Fibroblast of gingiva (primary cell): ENCODE results near the gene AHI1.
"Not testable (repeated sequence)": the region's sequence is repeated elsewhere in the genome, so short reads cannot be mapped to it uniquely, and the experiment has no call there.

Experiments used
- DNase-seq: peaks from one replicate; pipeline ENCODE4 v3.0.0-alpha.2; 2011; ENCODE audit warnings: low read depth

The AHI1 gene

DNA sequence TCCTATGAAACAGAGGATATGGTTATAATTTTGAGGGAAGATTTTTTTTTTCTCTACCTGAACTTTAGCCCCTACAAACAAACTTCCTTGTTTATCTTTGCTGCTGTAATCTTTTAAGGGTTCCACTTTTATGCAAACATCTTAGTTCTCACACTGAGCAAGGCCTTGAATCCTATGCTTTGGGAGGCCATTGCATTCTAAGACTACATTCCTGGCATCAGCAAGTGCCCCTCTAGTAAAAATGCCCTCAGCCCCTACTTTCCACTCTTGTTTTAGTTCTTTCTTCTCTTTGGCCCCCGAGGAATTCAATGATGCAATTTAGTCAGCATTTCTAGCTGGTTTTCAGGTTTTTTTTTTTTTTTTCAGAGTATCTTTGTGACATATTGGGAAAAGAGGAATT lies 8.1 kb upstream of the AHI1 start:
- no peak for DNase-seq

DNA sequence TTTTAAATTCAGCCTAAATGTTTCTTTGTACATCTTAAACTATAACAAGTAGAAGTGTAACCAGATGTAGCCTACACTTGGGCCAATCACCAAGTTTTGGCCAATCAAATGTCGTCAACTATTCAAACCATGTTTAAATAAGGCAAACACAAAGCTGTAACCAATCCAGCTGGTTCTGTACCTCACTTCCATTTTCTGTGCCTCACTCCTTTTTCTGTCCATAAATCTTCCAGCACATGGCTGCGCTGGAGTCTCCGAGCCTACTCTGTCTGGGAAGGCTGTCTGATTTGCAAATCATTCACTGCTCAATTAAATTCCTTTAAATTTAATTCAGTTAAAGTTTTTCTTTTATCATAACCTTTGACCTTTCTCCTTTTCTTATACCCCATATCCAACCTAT lies 7.7 kb upstream of the AHI1 start:
- DNase-seq: no peak

DNA sequence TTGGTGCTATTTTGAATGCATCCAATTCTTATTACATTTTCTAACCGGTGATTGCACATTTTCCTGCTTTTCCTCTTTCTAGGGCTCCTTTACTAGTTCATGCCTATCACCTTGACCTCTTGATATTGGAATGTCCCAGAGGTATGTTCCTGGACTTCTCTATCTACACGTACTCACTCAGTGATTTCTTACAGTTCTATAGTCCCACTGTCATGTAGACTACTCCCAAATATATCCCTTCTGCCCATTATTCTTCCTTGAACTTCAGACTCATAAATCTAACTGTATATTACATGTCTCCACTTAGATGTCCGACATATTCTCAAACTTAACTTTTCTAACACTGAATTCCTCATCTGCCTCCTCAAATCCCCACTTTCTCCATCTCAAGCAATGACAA lies 7.2 kb upstream of the AHI1 start:
- DNase-seq: no peak

DNA sequence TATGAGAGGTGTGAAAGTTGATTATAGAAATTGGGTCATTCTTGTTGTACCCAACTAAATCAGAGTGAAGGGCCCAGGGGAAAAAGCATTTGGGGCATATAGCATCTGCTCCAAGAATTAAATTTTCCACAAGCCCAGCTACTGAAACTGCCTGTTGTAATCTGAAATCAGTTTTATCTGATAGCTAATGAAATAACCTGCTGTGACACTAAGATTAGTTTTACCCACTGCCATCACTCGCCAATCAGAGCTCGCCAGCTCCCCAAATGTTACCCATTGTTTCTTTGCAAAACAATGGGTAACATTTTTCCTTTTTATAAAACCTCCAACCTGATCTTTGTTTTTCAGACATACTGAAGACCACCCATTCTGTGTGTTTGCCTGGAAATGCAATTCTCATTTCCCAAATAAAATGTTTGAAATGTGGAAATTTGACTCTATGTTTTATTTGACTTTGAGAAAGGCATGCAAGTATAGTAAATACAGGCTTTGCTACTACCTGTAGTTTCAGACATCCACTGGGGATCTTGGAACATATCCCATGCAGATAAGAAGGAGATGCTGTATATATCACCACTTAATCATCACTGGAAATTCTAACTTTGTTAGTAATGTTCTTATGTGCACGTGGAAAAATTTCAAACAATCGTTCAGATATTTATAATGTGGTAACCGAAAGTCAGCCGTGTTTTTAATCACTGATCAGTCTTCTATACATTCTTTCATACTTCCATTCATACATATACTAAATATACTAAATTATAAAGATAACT lies 6.3 kb upstream of the AHI1 start:
- DNase-seq: no peak

DNA sequence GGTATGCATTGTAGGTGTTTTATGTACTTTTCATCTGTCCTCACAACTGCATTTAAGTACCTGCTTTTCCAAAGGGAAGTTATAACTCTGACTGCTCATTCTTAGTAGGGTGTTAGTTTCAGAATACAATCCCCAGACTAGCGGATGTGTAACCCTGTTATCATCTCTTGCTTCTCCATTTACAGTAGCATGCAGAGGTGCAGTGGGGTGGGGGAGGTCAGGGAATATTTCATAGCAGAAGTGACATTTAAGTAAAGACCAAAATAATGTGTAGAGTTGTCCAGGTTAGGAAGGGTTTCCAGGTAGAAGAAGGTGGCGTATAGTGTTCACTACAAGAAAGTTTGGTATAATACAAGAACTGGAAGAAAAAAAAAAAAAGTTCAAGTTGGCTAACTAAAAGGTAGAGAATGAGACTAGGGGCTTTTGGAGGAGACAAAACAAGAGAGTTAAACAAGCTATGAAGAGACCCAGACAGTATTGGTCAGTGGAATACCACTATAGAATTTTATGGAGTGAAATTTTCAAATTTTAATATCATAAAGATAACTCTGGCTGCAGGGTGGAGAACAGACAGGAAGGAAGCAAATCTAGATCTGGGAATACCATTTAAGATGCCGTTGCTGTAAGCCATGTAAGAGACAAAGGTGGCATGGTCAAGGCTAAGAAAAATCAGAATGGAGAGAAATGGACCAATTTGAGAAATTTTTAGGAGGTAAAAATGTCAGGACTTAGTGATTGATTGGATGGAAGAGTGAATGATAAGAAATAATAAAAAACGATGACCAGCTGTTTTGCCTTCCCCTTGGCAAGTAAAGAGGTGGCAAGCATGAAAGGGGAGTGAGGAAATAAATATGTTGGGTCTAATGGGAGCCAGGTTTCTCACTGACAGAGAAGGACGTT lies 2.2 kb upstream of the AHI1 start:
- DNase-seq: no peak

DNA sequence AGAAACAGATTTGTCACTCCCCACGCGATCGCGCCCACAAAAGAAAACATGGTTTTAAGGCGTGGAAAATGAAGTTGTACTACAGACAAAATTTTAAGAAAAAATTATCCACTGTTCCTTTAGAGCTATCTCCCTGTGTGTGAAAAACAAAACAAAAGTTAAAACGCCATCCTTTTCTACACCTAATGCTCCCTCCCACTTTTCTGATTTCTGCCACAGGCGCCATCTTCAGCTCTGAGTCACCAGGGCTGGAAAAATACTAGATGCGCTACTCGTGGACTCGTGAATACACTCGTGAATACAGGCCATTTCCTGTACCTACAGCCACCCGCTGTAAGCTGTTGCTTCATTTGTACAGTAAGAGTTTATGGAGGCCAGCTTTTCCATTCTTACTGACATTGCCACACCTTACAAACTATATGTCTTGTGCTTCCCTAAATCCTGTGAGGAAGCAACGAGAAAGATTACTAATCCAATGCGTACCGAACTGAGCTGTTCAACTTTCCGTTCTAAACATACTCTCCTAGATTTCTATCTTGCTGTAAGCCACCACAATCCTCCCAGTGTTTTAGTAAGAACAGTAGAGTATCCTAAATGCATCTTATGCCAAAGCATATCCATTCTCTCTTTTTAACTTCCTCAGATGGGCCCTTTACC lies 773 bp upstream of the AHI1 start:
- DNase-seq: peak; percentile 92

DNA sequence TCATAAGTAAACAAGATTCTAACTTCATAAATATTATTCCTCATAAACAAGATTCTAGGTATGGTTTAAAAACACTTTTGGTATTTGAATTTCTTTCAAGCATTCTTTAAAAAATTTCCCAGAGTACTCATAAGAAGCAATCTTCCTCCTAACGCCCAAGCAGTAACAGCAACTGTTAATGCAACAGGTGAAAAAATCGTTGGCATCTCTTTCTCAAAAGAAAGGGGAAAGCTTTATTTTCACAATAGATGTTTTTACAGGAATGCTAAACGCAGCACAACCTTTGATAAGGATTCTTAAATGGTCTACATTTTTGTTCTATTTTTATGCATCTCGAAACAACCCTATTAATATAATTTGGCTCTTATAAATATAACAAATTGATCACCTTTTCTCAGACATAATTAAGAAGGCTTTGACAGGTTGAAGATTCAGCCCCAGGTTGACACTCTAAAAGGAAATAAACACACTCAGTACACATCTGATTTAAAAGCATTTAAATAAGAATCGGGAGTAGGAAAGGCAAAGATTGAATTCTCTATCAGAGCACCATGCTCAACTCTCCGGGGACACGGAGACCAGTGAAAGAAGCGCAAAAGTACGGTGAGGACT lies 634 bp downstream of the AHI1 start:
- no peak for DNase-seq

DNA sequence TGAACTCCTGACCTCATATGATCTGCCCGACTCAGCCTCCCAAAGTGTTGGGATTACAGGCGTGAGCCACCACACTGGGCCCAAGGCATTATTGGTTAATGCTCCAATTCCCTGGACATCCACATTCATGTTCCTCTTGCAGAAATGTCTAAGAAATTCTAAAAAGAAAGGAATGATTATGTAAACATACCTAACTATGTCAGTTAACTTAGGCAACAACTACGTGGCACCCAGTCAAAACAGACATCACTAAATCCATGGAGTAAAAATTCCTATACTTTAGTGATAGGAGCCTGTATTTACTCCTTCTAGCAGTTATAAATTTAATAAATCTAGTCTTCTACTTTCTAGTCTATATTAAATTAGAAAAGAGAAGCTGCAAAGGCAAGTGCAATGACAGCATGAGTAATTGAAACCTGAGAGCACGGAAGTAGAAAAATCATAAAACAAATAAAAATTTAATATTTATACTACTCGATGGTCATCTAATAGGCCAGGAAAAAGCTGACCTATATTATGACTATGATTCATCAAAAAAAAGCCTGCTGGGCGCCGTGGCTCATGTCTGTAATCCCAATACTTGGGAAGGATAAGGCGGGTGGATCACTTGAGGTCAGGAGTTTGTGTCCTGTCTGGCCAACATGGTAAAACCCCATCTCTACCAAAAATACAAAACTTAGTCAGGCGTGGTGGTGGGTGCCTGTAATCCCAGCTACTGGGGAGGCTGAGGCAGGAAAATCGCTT lies 4.2 kb downstream of the AHI1 start:
- DNase-seq: peak; percentile 63

DNA sequence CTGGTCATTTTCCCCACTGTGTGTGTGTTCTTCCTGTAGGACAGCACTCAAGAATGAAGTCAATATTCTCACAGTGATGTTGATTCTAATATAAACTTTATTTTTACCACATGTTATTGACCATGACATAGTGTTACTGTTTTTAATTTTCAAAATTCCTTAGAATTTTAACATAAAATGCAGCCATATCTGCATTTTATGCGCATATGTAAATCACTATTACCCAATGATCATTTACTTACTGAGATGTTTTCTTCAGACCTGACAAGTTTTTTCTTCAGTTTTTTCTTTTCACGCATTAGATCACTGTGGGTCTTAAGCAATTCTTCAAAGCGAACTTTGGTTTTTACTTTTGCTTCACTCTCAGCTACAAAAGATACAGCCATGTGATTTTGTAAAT lies 7.2 kb downstream of the AHI1 start:
- no peak for DNase-seq

DNA sequence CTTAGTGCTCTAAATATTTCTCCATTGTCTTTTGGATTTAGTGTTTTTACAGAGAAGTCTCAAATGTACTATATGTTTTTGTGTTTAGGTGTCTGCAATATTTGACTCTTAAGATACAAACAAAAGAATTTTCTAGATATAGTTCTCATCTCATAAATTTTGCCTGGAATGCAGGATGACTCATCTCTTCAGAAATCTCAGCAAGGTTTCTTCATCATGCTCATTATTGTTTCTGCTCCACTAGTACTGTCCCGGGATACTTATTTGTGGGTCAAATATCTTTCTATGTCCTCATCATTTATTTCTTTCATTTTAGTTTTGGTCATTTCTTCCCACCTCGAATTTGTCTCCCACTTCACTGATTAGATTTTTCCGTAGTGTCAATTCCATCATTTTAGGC lies 9.5 kb downstream of the AHI1 start:
- peak; percentile 67 for DNase-seq

DNA sequence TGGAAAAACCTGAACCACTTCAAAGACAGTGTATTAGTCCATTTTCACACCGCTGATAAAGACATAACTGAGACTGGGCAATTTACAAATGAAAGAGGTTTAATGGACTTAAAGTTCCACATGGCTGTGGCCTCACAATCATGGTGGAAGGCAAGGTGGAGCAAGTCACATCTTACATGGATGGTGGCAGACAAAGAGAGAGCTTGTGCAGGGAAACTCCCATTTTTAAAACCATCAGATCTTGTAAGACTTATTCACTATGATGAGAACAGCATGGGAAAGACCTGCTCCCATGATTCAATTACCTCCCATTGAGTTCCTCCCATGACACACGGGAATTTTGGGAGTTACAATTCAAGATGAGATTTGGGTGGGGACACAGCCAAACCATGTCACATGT lies 13.6 kb downstream of the AHI1 start:
- not testable (repeated sequence) for DNase-seq

DNA sequence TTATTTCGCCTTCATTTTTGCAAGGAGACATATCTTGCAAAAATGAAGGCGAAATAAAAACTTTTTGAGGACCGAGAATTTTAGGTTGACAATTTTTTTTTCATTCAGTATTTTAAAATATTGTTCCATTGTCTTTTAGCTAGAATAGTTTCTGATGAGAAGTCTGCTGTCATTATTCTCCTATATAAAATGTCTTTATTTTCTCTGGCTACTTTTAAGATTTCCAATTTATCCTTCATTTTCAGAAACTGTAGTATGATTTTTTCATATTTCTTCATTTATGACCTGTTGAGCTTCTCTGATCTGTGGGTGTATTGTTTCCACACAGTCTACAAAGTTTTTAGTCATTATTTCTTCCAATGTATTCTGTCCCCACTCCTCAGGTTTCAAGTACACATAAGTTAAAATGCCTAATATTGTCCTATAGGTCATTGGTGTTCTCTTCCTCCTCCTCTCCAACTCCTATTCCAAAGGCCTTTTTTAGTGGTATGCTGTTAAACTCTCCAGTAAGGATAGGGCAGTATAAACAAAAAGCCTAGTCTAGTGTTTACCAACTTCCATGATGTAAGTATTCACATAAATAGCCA lies 15.7 kb downstream of the AHI1 start:
- DNase-seq: peak; percentile 16

DNA sequence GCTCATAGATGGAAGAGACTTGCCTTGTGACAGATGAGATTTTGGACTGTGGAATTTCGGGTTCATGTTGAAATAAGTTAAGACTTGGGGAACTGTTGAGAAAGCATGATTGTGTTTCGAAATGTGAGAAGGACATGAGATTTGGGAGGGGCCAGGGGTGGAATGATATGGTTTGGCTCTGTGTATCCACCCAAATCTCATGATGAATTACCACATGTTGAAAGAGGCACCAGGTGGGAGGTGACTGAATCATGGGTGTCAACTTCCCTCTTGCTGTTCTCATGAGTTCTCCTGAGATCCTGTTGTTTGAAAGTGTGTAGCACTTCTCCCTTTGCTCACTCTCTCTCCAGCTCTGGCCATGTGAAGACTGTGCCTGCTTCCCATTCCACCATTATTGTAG lies 17.9 kb downstream of the AHI1 start:
- DNase-seq: no peak

DNA sequence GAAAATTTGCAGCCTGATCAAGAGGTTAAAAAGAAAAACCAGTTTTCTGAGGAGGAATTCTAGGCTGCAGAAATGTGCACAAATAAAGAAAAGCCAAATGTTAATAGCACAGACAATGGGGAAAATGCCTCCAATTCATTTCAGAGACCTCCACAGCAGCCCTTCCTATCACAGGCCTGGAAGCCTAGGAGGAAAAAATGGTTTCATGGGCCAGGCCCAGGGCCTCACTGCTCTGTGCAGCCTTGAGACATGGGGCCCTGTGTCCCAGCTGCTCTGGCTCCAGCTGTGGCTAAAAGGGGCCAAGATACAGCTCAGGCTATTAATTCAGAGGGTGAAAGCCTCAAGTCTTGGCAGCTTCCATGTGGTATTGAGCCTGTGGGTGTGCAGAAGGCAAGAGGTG lies 18.9 kb downstream of the AHI1 start:
- no peak for DNase-seq

DNA sequence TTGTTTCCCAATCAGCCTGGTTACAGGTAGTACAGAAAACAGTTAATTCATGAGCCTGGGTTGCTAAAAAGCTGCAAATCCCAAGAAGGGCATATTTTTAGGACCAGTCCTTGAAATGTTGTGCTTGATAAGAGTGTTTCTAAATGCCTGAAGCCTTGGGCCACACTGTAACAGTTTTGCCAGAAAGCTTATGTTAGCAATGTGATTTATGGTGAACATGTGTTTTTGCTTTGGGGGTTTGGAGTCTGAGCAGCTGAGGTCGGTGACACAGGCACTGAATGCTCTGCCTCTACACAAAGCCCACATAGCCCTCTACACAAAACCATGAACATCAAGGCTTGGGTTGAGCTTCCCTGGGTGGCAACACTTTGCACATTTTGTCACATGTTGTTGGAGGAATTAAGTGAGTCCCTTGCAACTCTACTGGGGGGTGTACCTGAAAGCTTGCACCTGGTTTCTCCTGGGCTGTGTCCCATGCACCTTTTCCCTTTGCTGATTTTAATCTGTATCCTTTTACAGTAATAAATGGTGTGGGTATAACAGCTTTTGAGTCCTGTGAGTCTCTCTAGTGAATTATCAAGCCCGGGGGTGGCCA lies 22.2 kb downstream of the AHI1 start:
- peak; percentile 6 for DNase-seq

DNA sequence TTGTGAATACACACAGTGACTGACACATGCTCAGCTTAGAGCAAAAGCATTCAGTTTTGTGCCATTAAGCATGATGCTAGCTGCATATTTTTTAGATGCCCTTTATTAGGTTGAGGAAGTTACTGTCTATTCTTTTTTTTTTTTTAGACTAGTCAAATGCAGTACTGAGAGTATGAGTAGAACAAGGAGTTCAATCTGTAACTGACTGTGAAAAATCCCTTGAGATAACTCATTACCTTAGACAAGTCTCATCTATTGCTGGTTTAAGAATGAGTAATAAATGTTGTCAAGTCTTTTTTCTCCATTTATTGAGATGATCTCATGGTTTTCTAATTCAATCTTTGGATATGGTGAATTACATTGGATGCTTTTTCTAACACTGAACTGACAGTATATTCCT lies 23.2 kb downstream of the AHI1 start:
- DNase-seq: no peak

DNA sequence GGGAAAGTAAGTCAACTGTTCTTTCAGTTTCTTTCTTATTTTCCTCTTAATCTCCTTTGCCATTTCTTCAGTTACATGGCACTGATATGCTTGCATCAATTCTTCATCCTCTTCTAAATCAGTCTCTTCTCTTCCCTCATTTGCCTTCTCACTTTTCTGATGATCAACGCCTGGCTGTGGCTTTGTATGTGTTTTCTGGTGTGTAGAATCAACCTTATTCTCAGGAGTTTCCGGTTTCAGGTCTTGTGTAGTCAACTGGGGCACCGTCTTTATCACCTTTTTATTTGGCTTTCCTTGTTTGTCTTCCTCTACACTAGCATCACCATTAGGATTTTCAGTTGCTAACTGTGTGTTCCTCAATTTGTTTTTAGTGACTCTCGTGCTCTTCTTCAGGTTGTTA lies 31.6 kb downstream of the AHI1 start:
- no peak for DNase-seq

DNA sequence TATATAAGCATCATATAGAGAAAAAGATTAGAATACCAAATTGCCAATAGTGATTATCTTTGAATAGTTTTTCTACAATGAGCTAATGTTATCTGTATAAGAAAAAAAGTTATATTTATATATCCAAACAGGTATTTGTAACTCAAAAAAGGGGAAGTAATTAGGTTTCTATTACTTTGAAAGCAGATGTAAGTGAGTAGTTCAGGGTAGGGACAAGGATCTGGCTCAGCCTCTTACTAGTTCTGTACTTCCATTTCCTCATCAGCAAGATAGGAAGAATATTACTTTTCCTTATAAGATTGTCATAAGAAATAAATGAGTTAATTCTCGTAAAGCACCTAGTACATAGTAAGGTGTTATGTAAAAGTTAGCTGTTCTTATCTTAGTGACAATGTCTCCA lies 32.2 kb downstream of the AHI1 start:
- no peak for DNase-seq

DNA sequence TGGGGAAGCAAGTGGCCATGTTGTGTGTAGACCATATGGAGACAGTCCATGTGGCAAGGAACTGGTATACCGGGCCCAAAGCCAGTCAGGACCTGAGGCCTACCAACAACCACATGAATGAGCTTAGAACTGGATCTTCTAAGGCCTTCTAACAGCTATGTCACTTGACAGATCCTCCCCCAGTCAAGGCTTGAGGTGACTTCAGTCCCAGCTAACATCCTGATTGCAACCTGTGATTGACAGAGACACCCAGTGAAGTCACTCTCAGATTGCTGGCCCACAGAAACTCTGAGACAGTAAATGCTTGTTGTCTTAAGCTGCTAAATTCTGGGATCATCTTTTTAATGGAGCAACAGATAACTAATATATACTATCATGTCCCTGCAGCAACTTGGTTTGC lies 32.9 kb downstream of the AHI1 start:
- no peak for DNase-seq

DNA sequence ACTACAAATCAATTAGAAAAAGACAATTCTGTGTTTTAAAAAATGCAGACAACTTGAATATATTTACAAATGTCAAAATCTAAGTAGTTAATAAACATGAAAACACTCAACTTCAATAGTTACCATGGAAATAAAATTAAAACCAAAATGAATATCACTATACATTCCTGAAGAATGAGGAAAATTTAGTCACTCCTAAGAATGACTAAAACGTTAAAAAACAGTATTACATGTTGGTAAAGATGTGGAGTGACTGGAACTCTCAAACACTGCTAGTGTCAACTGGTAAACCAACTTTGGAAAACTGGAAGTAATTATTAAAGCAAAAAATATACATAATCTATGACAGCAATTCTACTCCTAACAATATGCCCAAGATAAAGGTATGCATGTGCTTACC lies 36.3 kb downstream of the AHI1 start:
- no peak for DNase-seq

DNA sequence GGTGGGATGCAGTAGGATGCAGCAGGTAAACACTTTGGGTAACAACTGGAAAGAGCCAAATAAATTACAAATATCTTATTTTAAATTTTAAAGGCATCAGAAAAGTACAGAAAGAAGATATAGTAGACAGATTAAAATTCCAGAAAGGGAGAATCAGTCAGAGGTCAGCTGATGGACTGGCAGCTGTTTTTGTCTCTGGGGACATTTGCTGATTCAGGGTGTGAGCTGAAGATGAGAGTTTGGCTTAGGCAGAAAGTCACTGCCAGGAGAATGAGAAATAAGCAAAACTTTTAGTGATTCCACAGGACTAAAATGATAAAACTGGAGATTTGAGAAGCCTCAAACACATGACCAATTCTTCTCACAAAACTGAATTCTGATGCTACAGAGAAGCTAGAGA lies 39.5 kb downstream of the AHI1 start:
- DNase-seq: peak; percentile 42
